Loucy (cell line): ENCODE data around the gene SIK3.

Experiments
- EZH2phosphoT487 ChIP-seq: fragments of 200-600 bp; IDR thresholded peaks from 2 replicates; pipeline ENCODE4 v1.6.1; 2018; ENCODE audit warnings: antibody characterized with exemption, mild to moderate bottlenecking, moderate library complexity, borderline replicate concordance
- TF ChIP-seq, protein P1 (sequence below): fragments of 200-600 bp; sonication (generic); conservative IDR thresholded peaks from 2 replicates; pipeline ENCODE4 v1.5.1; 2014; ENCODE audit warnings: mild to moderate bottlenecking, antibody characterized with exemption, low read length

DNA sequence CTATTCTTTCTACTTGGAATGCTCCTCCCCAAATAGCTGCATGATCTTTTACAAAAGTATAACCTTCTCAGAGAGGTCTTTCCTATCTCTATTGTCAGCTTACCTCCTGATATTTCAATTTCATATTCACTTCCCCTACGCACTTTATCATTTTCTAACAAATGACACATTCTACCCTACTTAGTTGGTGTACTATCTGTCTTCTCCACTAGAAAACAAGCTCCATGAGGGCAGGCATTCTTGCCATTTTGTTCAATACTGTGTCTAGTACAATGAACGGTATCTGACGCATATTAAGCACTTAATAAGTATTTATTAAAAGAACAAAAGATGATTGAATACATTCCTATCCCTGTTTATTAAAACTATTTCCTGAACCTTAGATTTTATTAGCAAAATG, 164.3 kb downstream of the SIK3 start:
- TF ChIP-seq, protein P1, sequence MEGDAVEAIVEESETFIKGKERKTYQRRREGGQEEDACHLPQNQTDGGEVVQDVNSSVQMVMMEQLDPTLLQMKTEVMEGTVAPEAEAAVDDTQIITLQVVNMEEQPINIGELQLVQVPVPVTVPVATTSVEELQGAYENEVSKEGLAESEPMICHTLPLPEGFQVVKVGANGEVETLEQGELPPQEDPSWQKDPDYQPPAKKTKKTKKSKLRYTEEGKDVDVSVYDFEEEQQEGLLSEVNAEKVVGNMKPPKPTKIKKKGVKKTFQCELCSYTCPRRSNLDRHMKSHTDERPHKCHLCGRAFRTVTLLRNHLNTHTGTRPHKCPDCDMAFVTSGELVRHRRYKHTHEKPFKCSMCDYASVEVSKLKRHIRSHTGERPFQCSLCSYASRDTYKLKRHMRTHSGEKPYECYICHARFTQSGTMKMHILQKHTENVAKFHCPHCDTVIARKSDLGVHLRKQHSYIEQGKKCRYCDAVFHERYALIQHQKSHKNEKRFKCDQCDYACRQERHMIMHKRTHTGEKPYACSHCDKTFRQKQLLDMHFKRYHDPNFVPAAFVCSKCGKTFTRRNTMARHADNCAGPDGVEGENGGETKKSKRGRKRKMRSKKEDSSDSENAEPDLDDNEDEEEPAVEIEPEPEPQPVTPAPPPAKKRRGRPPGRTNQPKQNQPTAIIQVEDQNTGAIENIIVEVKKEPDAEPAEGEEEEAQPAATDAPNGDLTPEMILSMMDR, result no peak
- no peak for TF ChIP-seq EZH2phosphoT487
